Stimulated activated CD8-positive, alpha-beta memory T cell treated with anti-CD3 and anti-CD28 coated beads, Interleukin-4, amount 100 ng/mL, for 4 hours (primary cell): ENCODE data around the gene TRIM5.
"Not testable (repeated sequence)": the region's sequence is repeated elsewhere in the genome, so short reads cannot be mapped to it uniquely, and the experiment has no call there.

ENCODE experiments used
- DNase-seq, 2 donors: peaks; one replicate each; pipeline ENCODE4 v3.0.0-alpha.2; 2020; ENCODE audit warnings: low read depth in 2 of 2, low spot score in 1 of 2

Gene TRIM5

GRCh38 chr11:5690216-5690615 lies 5.3 kb upstream of the TRIM5 start:
- no peak for DNase-seq

GRCh38 chr11:5689551-5689983 lies 4.7 kb upstream of the TRIM5 start, which contains the start of gene TRIM22:
TSS of gene TRIM22 (plus strand) at chr11:5689790. CDS start at chr11:5696233, 6,443 bp downstream.
- DNase-seq: no peak

- no peak for DNase-seq
Observed at GRCh38 chr11:5688482-5688881, 3.6 kb upstream of the TRIM5 start.

- no peak for DNase-seq
Observed at GRCh38 chr11:5686426-5686825, 1.6 kb upstream of the TRIM5 start.

- DNase-seq: no peak
Observed at GRCh38 chr11:5684036-5684645, 733 bp downstream of the TRIM5 start.

- DNase-seq: not testable (repeated sequence)
Observed at GRCh38 chr11:5683620-5684019, 1.3 kb downstream of the TRIM5 start.

- not testable (repeated sequence) for DNase-seq
Observed at GRCh38 chr11:5682890-5683441, 1.9 kb downstream of the TRIM5 start.

GRCh38 chr11:5679811-5680210 lies 5.1 kb downstream of the TRIM5 start:
- no peak for DNase-seq

GRCh38 chr11:5674391-5674790 lies 10.5 kb downstream of the TRIM5 start:
- no peak for DNase-seq

- DNase-seq: no peak
Observed at GRCh38 chr11:5671831-5672230, 13.0 kb downstream of the TRIM5 start.

GRCh38 chr11:5666402-5666793 lies 18.5 kb downstream of the TRIM5 start:
- no peak for DNase-seq

- no peak for DNase-seq
Observed at GRCh38 chr11:5665746-5666401, 19.0 kb downstream of the TRIM5 start.

GRCh38 chr11:5665051-5665570 lies 19.8 kb downstream of the TRIM5 start:
- no peak for DNase-seq

GRCh38 chr11:5663511-5663910 lies 21.4 kb downstream of the TRIM5 start:
- no peak for DNase-seq

GRCh38 chr11:5658318-5658717 lies 26.6 kb downstream of the TRIM5 start:
- no peak for DNase-seq

GRCh38 chr11:5656956-5657355 lies 27.9 kb downstream of the TRIM5 start:
- not testable (repeated sequence) for DNase-seq

GRCh38 chr11:5655474-5655873 lies 29.4 kb downstream of the TRIM5 start:
- DNase-seq: no peak

GRCh38 chr11:5646139-5646538 lies 38.7 kb downstream of the TRIM5 start:
- no peak for DNase-seq

- no peak for DNase-seq
Observed at GRCh38 chr11:5643585-5643984, 41.3 kb downstream of the TRIM5 start.

GRCh38 chr11:5639953-5640352 lies 44.9 kb downstream of the TRIM5 start:
- DNase-seq: no peak

- DNase-seq: no peak
Observed at GRCh38 chr11:5631969-5632635, 52.8 kb downstream of the TRIM5 start.

- no peak for DNase-seq
Observed at GRCh38 chr11:5631417-5631816, 53.5 kb downstream of the TRIM5 start.
